ENCODE measurements around the gene ATE1.

- TF ChIP-seq POLR2A (IDR thresholded peaks at IDR 0.05): no peak
- TF ChIP-seq CTCF (IDR thresholded peaks at IDR 0.05): no peak
Observed at GRCh38 chr10:121698902-121699301, 228.9 kb downstream of the ATE1 start.

All from Peyer's patch (tissue), 4 donors.